ENCODE measurements around the gene ATOH8.

GRCh38 chr2:85810371-85811179, 56.8 kb downstream of the ATOH8 start:
- TF ChIP-seq CTCF (IDR thresholded peaks at IDR 0.05) (no peak), POLR2A (IDR thresholded peaks at IDR 0.05) (no peak)

Measured in esophagus squamous epithelium (tissue), 4 donors.